ENCODE data around the gene TPM3.
A peak's percentile ranks its signal among the peaks of the same experiment; 100 is the strongest.
"Not testable (repeated sequence)": the region's sequence is repeated elsewhere in the genome, so short reads cannot be mapped to it uniquely, and the experiment has no call there.

The TPM3 gene

GRCh38 chr1:154191990-154192461, at the start of gene TPM3:
TPM3 (minus strand) TSS chr1:154192100; CDS start chr1:154192018, 82 bp downstream.
- no peak for DNase-seq

GRCh38 chr1:154240294-154240833, 48.5 kb upstream of the TPM3 start:
- DNase-seq = no peak

- DNase-seq = no peak
Measured at GRCh38 chr1:154239491-154239890, 47.6 kb upstream of the TPM3 start.

GRCh38 chr1:154237880-154238506, 46.1 kb upstream of the TPM3 start:
- no peak for DNase-seq

- no peak for DNase-seq
Measured at GRCh38 chr1:154237435-154237834, 45.5 kb upstream of the TPM3 start.

- no peak for DNase-seq
Measured at GRCh38 chr1:154236855-154237254, 45.0 kb upstream of the TPM3 start.

GRCh38 chr1:154233127-154233526, 41.2 kb upstream of the TPM3 start:
- DNase-seq = not testable (repeated sequence)

- DNase-seq = not testable (repeated sequence)
Measured at GRCh38 chr1:154231112-154231511, 39.2 kb upstream of the TPM3 start.

GRCh38 chr1:154225370-154225769, 33.5 kb upstream of the TPM3 start:
- DNase-seq = no peak

GRCh38 chr1:154223621-154224020, 31.7 kb upstream of the TPM3 start:
- DNase-seq = no peak

- DNase-seq = no peak
Measured at GRCh38 chr1:154222918-154223317, 31.0 kb upstream of the TPM3 start.

GRCh38 chr1:154222518-154222917, 30.6 kb upstream of the TPM3 start:
- DNase-seq = no peak

- DNase-seq = no peak
Measured at GRCh38 chr1:154221278-154222001, 29.5 kb upstream of the TPM3 start.

GRCh38 chr1:154220970-154221277, 29.0 kb upstream of the TPM3 start:
- DNase-seq = no peak

- peak; percentile 92 for DNase-seq
Measured at GRCh38 chr1:154220071-154220969, 28.4 kb upstream of the TPM3 start, which contains the start of gene UBAP2L. UBAP2L (plus strand) TSS chr1:154220955; CDS start chr1:154225124, 4,169 bp downstream.

GRCh38 chr1:154219541-154219940, 27.6 kb upstream of the TPM3 start:
- no peak for DNase-seq

GRCh38 chr1:154218545-154218944, 26.6 kb upstream of the TPM3 start:
- no peak for DNase-seq

- DNase-seq = no peak
Measured at GRCh38 chr1:154213274-154213673, 21.4 kb upstream of the TPM3 start.

GRCh38 chr1:154212083-154212482, 20.2 kb upstream of the TPM3 start:
- DNase-seq = no peak

GRCh38 chr1:154208677-154209388, 16.9 kb upstream of the TPM3 start:
- no peak for DNase-seq

GRCh38 chr1:154207262-154207661, 15.4 kb upstream of the TPM3 start:
- no peak for DNase-seq

GRCh38 chr1:154206196-154206595, 14.3 kb upstream of the TPM3 start, which contains the start of gene CFAP141:
CFAP141 (minus strand) TSS chr1:154206333; CDS start chr1:154206307, 26 bp downstream.
- DNase-seq = no peak

Data from NCI-H1417 treated with DMSO at 0.1 percent for 48 hours (cell line).